HFF-Myc (cell line): ENCODE measurements around the gene PALM.

Experiments used
- DNase-seq: peaks from one replicate; pipeline ENCODE4 v3.0.0-alpha.2; 2011; ENCODE audit warnings: low read depth; ENCODE audit errors: extremely low read depth
- H3K4me3 ChIP-seq: replicated peaks from 2 replicates; pipeline ENCODE4 v1.5.1; 2011; ENCODE audit warnings: low read depth, mild to moderate bottlenecking, control low read depth, low read length
- CTCF ChIP-seq: IDR thresholded peaks from 2 replicates; pipeline ENCODE4 v1.5.1; 2012; ENCODE audit warnings: mild to moderate bottlenecking, low read depth, low read length, control low read depth; ENCODE audit errors: missing control alignments

The PALM gene

DNA sequence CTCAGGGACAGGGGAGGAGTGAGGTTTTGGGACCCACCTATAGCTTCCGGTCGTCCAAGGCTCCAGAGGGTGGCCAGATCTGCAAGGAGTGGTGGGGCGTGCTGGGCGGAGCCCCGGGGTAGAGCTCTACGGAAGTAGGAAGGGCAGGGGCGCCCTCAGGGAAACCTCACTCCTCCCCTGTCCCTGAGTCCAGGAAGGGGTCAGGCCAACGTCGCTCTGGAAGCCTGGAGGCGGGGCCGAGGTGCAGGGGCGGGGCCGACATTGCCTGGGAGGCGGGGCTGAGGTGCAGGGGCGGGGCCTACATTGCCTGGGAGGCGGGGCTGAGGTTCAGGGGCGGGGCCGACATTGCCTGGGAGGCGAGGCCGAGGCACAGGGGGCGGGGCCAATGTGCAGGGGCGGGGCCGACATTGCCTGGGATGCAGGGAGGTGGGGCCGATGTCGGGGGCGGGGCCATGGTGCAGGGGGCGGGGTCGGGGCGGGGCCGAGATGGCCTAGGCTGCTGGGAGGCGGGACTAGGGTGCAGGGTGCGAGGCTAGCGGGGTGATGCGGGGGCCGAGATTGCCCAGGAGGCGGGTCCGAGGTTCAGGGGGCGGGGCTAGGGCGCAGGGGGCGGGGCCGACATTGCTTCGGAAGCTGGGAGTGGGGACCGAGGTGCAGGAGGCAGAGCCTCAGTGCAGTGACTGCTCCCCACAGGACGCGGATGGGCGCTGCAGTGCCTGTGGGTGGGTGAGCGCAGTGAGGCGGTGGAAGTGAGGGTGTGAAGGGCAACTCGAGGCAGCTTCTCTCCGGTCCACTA, 4.9 kb upstream of the PALM start:
- peak; percentile 2 for DNase-seq
- no peak for TF ChIP-seq CTCF
- no peak overlapping the region for H3K4me3 ChIP-seq

DNA sequence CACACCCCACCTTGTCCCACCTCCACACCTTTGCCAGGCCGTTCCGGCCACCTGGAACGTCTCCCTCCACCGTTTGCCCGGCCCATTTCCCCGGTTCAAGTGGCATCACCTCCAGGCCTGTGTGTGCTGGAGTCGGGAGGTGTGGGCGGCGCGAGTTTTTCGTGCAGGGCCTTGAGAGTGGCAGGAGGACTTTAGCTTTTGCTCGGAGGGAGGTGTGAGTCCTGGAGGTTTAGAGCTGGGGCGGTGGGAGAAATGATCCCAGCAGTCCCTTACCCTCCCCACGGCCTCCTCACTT, 4.3 kb upstream of the PALM start:
- DNase-seq, result no peak
- TF ChIP-seq CTCF, result no peak
- H3K4me3 ChIP-seq, result no peak overlapping the region

GRCh38 chr19:709196-709964, 645 bp downstream of the PALM start:
- DNase-seq, result no peak
- H3K4me3 ChIP-seq, result peak overlapping the region; percentile 15; the same call in 1 of the 2 replicates
- no peak for TF ChIP-seq CTCF

DNA sequence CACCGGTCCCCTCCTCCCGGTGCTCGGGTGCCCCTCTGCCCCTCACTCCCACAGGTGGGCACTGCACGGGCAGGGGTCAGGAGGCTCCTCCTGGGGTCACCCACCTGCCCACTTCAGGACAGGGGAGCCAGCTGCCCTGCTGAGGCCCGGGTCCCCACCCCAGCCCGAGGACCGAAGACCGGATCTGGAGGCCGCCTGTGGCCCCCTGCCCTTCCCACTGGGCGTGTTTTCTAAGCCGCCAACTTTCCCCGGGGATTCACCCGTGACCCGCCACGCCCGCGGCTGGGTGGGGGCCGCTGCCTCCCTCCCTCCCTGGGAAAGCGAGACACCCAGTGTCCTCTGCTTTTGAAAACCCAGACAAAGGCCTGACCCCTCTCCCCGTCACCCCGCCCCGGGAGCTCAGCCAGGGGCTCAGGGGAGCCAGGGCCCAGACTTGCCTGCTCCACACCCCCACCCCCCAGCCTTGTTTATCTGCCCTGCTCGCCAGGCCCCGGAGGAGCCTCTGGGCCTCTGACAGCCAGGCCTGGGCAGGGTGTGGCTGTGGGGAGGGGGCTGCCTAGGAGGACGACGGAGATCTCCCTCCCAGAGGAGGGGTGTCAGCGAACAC, 1.3 kb downstream of the PALM start:
- peak overlapping the region; percentile 15; the same call in 1 of the 2 replicates for H3K4me3 ChIP-seq
- no peak for DNase-seq
- no peak for TF ChIP-seq CTCF

DNA sequence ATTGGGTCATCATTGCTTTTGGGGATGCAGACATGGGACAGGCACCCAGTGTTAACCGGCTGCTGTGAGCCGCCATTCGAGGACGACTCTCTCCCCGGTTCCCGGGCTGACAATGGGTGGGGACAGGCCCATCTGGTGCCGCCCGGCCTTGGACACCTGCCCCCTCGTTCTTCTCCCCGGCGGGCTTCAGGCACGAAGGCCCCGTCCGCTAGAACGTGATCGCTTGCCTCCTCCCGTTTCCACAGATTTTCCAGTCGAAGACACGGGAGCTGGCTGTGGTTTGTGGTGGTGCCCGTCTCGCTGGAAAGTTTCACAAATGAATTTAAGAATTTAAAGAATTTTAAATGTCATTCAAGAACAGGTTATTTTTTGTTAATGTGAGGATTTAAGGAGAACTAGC, 2.0 kb downstream of the PALM start:
- no peak overlapping the region for H3K4me3 ChIP-seq
- DNase-seq, result no peak
- no peak for TF ChIP-seq CTCF

GRCh38 chr19:711254-711653, 2.5 kb downstream of the PALM start:
- no peak for DNase-seq
- no peak for TF ChIP-seq CTCF
- no peak overlapping the region for H3K4me3 ChIP-seq
